GM18502 (cell line): Measurements from ENCODE around the gene TRMT61A.
"Not testable (repeated sequence)": the region's sequence is repeated elsewhere in the genome, so short reads cannot be mapped to it uniquely, and the experiment has no call there.

Experiments used
- ATAC-seq: cut with Tn5 transposase; IDR thresholded peaks from one replicate; pipeline ENCODE4 v1.9.1; 2021; ENCODE audit warnings: mild to moderate bottlenecking; ENCODE audit not compliant: unreplicated experiment, poor library complexity

Gene TRMT61A

GRCh38 chr14:103521951-103522563 is 6.9 kb upstream of the TRMT61A start:
- no peak for ATAC-seq

DNA sequence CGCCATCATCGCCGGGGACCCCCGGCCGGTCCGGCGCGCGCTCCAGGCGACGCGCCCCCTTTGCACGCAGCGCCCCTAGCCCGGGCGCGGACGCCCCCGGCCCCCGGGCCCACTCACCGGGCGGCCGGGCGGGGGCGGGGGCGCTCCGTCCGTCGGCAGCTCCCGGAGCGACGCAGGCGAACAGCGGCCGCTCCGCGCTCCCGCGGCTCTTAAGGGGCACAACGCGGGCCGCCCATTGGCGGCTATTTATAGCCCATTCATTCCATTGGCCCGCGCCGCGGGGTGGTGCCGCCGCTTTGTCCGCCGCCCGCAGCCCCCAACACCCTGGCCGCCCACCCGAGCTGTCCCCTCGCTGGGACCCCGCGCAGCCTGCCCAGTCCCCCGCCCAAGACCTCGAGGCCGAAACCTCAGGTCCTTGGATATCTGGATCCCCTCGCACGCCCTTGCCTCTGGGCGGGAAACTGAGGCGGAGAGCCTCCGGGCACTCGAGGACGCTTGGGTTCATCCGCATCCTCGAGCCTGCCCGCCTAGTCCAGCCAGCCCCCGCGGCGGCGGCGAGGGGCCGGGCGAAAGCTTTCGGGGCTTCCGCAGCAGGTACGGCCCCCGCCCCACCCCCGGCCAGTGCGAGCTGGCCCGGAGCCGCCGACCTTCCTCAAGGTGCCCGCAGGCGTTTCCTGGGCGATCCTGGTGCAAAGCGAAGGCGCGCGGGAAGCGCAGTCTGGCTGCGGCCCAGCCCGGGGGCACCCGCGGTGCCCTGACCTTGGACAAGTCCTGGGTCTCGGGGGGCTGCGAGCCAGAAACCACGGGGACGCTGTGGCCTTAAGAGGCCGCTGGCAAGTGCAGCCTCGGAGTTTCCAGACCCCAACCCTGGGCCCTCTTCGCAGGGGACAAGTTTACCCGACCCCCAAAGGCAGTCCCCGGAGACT is 6.1 kb upstream of the TRMT61A start, which contains the start of gene CKB:
Gene CKB (minus strand): TSS at position 182 of the 926 bp plus-strand sequence. CDS start 337 bp downstream, outside the sequence.
- no peak for ATAC-seq

DNA sequence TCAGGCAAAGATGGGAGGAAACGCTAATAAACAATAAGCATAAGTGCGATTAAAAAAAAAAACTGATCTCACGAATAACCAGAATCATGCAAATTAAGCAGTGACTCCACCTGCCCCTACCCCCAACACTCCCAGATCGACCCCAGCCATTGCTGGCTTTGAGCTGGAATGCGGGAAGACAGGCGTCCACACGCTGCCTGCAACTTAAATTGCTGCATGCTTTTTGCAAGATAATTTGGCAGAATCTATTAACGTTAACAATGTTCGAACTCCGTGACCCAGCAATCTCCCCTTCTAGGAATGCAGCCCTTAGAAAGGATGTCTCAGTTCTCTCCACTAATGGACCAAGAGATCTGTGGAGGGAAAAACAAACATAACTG is 5.4 kb upstream of the TRMT61A start:
- no peak for ATAC-seq

- ATAC-seq, result no peak
These were observed 4.7 kb upstream of the TRMT61A start for GRCh38 chr14:103524002-103524935.

- ATAC-seq, result not testable (repeated sequence)
These were observed 3.4 kb upstream of the TRMT61A start for GRCh38 chr14:103525430-103526246.

GRCh38 chr14:103526247-103526913 is 2.6 kb upstream of the TRMT61A start:
- ATAC-seq, result no peak

DNA sequence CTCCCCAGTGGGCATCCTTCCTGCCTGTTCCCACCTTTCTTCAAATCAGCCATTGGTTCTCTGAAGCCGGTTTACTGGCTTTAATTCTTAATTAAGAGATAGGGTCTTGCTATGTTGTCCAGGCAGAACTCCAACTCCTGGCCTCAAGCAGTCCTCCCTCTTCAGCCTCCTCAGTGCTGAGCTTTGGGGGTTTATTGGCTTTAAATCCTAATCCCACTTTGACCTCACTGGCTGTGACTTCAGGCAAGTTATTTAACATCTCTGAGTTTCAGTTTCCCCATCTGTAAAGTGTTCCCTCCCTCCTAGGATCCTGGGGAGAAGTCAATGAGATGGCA is 2.1 kb upstream of the TRMT61A start:
- no peak for ATAC-seq

- peak; percentile 68 for ATAC-seq
These were observed 1.4 kb upstream of the TRMT61A start for GRCh38 chr14:103527408-103528145.

- ATAC-seq, result no peak
These were observed 830 bp upstream of the TRMT61A start for GRCh38 chr14:103528146-103528586.

DNA sequence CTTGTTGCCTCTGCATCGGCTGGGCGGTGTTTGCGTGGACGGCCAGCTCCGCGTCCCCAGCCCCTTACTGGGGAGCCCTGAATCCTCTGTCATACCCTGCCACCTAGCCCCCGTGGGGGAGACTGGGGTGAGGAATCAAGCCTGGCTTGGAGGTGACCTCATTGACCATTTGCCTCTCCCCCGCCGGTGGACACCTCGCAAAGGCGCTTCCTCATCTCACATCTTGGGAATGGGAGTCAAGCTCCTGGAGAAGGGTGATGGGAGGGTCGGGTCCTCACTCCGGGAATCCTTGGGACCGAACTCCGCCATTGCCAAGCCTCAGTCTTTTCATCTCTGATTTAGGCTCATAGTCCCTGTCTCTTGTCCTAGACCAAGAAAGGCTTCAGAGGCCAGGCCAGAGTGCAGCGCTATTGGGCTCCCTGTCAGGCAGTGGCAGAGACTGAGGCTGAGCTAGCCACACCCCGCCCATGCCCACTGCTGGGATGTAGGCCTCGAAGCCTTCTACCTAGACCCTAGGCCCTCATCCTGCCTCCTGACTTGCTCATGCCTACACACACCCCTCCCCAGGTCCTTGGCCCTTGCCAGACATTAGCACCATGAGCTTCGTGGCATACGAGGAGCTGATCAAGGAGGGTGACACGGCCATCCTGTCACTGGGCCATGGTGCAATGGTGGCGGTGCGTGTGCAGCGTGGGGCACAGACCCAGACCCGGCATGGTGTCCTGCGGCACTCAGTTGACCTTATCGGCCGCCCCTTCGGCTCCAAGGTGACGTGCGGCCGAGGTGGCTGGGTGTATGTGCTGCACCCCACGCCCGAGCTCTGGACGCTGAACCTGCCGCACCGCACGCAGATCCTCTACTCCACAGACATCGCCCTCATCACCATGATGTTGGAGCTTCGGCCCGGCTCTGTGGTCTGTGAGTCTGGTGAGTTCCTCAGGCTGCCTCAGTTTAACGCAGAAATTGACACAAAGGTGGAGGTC is 678 bp downstream of the TRMT61A start:
- no peak for ATAC-seq

DNA sequence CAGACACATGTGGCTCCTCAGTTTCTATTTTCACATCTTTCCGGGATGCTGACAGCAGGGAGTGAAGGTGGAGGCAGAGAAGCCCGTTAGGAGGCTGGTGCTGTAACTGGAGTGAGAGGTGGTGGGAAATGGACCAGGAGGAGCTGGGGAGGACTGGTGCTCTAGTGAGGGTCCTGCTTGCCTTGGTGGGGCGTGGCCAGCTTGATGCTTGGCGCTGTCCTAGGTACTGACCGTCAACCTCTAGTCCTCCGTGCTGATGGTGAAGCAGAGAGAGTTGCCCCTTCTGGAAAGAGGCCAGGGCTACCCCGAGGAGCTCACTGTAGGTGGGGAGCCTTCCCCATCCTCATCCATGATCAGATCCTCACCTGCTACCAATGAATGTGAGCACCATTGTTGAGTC is 1.4 kb downstream of the TRMT61A start:
- ATAC-seq, result no peak

- no peak for ATAC-seq
These were observed 1.8 kb downstream of the TRMT61A start for GRCh38 chr14:103530831-103531230.

DNA sequence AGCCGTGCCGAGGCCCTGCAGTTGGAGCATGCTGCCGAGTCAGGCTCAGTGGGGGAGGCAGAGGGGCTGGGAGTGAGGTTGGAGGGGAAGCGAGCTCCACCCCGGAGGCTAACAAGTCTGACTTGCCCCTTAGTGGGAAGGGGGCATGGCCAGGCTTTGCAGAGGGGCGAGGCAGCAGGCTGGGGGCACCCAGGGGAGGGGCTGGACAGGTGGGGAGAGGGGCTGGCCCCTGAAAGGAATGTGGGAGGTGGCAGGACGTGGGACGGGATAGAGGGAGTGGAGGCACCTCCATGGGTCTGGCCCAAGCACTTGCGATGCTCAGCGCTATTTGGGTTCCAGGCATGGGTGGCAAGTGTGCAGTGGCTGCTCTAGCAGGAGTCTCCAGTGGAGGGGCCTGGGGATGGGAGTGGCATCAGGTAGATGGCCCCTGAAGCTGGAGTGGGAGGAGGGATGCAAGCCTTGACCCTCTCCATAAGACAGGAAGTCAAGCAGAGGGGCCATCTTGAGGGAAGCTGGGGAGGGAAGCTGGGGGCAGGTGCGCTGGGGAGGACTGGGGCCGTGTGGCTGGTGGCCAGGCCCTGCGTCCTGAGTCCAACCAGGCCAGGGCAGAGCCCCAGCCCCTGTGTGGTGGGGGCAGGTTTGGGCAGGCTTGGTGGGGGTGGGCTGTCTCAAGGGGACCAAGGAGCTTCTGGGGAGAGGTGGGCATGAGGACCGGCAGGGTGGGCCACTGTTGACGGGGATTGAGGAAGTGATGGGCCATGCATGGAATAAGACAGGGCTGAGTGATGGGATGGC is 2.6 kb downstream of the TRMT61A start:
- no peak for ATAC-seq

- no peak for ATAC-seq
These were observed 3.5 kb downstream of the TRMT61A start for GRCh38 chr14:103532216-103533136.

GRCh38 chr14:103533137-103533998 is 4.4 kb downstream of the TRMT61A start:
- no peak for ATAC-seq
